Esophagus muscularis mucosa (tissue), 4 donors: Measurements from ENCODE around the gene UGT1A7. TPM values are rescaled to one million over a fixed set of nuclear protein-coding genes. Genes with fewer than 3 reads are reported as not detected.
"Not testable (repeated sequence)": the region's sequence is repeated elsewhere in the genome, so short reads cannot be mapped to it uniquely, and the experiment has no call there.

Experiments
- DNase-seq: peaks from one replicate; pipeline ENCODE4 v3.0.0-alpha.2; 2017; ENCODE audit errors: extremely low spot score
- H3K27ac ChIP-seq, 4 donors: fragments of 200-600 bp; sonication (generic); replicated peaks in 1 of 4; 1 replicate in 3 of 4; 2 replicates in 1 of 4; pipeline ENCODE4 v1.5.1; 2016 to 2019; ENCODE audit warnings: mild to moderate bottlenecking in 1 of 4
- H3K27me3 ChIP-seq, 4 donors: fragments of 200-600 bp; sonication (generic); one replicate each; pipeline versions ENCODE4 v1.5.1 to v1.6.0; 2016 to 2019
- H3K36me3 ChIP-seq, 4 donors: fragments of 200-600 bp; sonication (generic); one replicate each; pipeline ENCODE4 v1.5.1; 2016 to 2019
- H3K4me1 ChIP-seq, 4 donors: fragments of 200-600 bp; sonication (generic); one replicate each; pipeline ENCODE4 v1.5.1; 2016 to 2019
- H3K4me3 ChIP-seq, 4 donors: fragments of 200-600 bp; sonication (generic); 1 replicate in 2 of 4; 2 replicates in 2 of 4; pipeline ENCODE4 v1.5.1; 2016 to 2019; ENCODE audit warnings: mild to moderate bottlenecking in 4 of 4, moderate library complexity in 1 of 4
- H3K9me3 ChIP-seq, 4 donors: fragments of 200-600 bp; sonication (generic); 1 replicate in 3 of 4; 2 replicates in 1 of 4; pipeline ENCODE4 v1.5.1; 2016 to 2019
- CTCF ChIP-seq, 3 experiments: fragments of 200-600 bp in 2 of 3; fragments of 450-650 bp in 1 of 3; sonication (generic) in 2 of 3; IDR thresholded peaks; one replicate each; pipeline ENCODE4 v1.5.1; 2017 to 2019; ENCODE audit warnings: antibody characterized with exemption in 3 of 3, mild to moderate bottlenecking in 2 of 3, moderate library complexity in 1 of 3
- EP300 ChIP-seq: sonication (generic); formaldehyde crosslinking; IDR thresholded peaks from one replicate; pipeline ENCODE4 v1.6.1; 2017; ENCODE audit warnings: antibody characterized with exemption
- POLR2A ChIP-seq: fragments of 450-650 bp; IDR thresholded peaks from one replicate; pipeline ENCODE4 v1.6.1; 2017; ENCODE audit warnings: antibody characterized with exemption, moderate library complexity, mild to moderate bottlenecking, low read depth
- POLR2AphosphoS5 ChIP-seq, 2 donors: sonication (generic); formaldehyde crosslinking; IDR thresholded peaks; one replicate each; pipeline ENCODE4 v1.6.1; 2017; ENCODE audit warnings: antibody characterized with exemption in 2 of 2
- WGBS: methylation state at CpG from one replicate; pipeline ENCODE4 v1.1.5; 2018; 5-methylcytosine and 5-hydroxymethylcytosine counted together
- intact Hi-C: fragments of 100-400 bp; cut with DNase I; formaldehyde crosslinking; loops from one replicate; pipeline ENCODE4 v1.15.1; 2023
- total RNA-seq, 4 donors: library from RNA; depleted of rRNA; stranded (reverse); fragments of >200 nt; gene quantifications; one replicate each; pipeline versions ENCODE4 v1.1.0 to v1.2.1, GENCODE V29; 2016

Gene UGT1A7
- under 1 TPM in 1 of 4 donors, not detected in 3; 0.42 TPM for total RNA-seq

- no peak for TF ChIP-seq CTCF (IDR thresholded peaks at IDR 0.05)
- TF ChIP-seq POLR2A = no peak
- TF ChIP-seq EP300 = no peak
- no peak for TF ChIP-seq POLR2AphosphoS5 (IDR thresholded peaks at IDR 0.05)
These were observed at the start of gene UGT1A7 for GRCh38 chr2:233681521-233682099. TSS of gene UGT1A7 (plus strand) at chr2:233681901. CDS start at chr2:233681938, 37 bp downstream.

GRCh38 chr2:233636306-233636705 is 45.4 kb upstream of the UGT1A7 start, which contains the start of gene UGT1A10:
TSS of gene UGT1A10 (plus strand) at chr2:233636448. CDS start at chr2:233636523, 75 bp downstream.
- H3K36me3 ChIP-seq, intact Hi-C loops, H3K9me3 ChIP-seq, H3K4me3 ChIP-seq, H3K27me3 ChIP-seq, DNase-seq, H3K27ac ChIP-seq, H3K4me1 ChIP-seq: not testable (repeated sequence)
- WGBS = 79% methylated on average over 8 of the region's 10 CpGs

More at GRCh38 chr2:233681521-233682099, at the start of gene UGT1A7:
- intact Hi-C loops = no loop called here
- H3K27ac ChIP-seq = no peak within 1 kb of the TSS
- no peak within 1 kb of the TSS for H3K4me3 ChIP-seq
- no peaks in the 10 kb centered on the region for H3K9me3 ChIP-seq
- no peaks in the 10 kb centered on the region for H3K36me3 ChIP-seq
- 79% methylated on average over 5 of the region's 5 CpGs for WGBS
- no peaks in the 10 kb centered on the region for H3K4me1 ChIP-seq
- H3K27me3 ChIP-seq = no peaks in the 10 kb centered on the region
- DNase-seq = no peak

GRCh38 chr2:233638836-233639235 is 42.9 kb upstream of the UGT1A7 start:
- TF ChIP-seq CTCF (IDR thresholded peaks at IDR 0.05) (no peak), POLR2AphosphoS5 (IDR thresholded peaks at IDR 0.05) (no peak), EP300 (no peak), POLR2A (no peak)
- Histone ChIP-seq H3K4me3 (no peak overlapping the region), H3K9me3 (peaks cover 0 to 15% (median 0%) of the 10 kb centered on the region in 4 donors), H3K4me1 (no peaks in the 10 kb centered on the region), H3K36me3 (no peaks in the 10 kb centered on the region), H3K27ac (no peak overlapping the region), H3K27me3 (no peaks in the 10 kb centered on the region)
- 65% methylated on average over 5 of the region's 5 CpGs for WGBS
- intact Hi-C loops = no loop called here
- DNase-seq = no peak

- intact Hi-C loops = no loop called here
- TF ChIP-seq EP300 = no peak
- no peak for TF ChIP-seq POLR2AphosphoS5 (IDR thresholded peaks at IDR 0.05)
- no peak for TF ChIP-seq POLR2A
- no peak for TF ChIP-seq CTCF (IDR thresholded peaks at IDR 0.05)
- H3K27me3 ChIP-seq = no peaks in the 10 kb centered on the region
- no peak overlapping the region for H3K4me3 ChIP-seq
- no peak overlapping the region for H3K27ac ChIP-seq
- peaks cover 0 to 15% (median 0%) of the 10 kb centered on the region in 4 donors for H3K9me3 ChIP-seq
- no peak for DNase-seq
- no peaks in the 10 kb centered on the region for H3K4me1 ChIP-seq
- no peaks in the 10 kb centered on the region for H3K36me3 ChIP-seq
These were observed 41.8 kb upstream of the UGT1A7 start for GRCh38 chr2:233639860-233640259.

GRCh38 chr2:233643128-233643527 is 38.6 kb upstream of the UGT1A7 start:
- intact Hi-C loops = no loop called here
- H3K4me1 ChIP-seq = no peaks in the 10 kb centered on the region
- H3K4me3 ChIP-seq = no peak overlapping the region
- no peaks in the 10 kb centered on the region for H3K36me3 ChIP-seq
- TF ChIP-seq CTCF (IDR thresholded peaks at IDR 0.05) = no peak
- no peak for TF ChIP-seq POLR2A
- no peak for TF ChIP-seq EP300
- no peak for TF ChIP-seq POLR2AphosphoS5 (IDR thresholded peaks at IDR 0.05)
- no peak overlapping the region for H3K27ac ChIP-seq
- no peak for DNase-seq
- WGBS = 80% methylated on average over 1 of the region's 1 CpG
- H3K9me3 ChIP-seq = peaks cover 0 to 15% (median 0%) of the 10 kb centered on the region in 4 donors
- H3K27me3 ChIP-seq = no peaks in the 10 kb centered on the region

GRCh38 chr2:233646033-233646432 is 35.7 kb upstream of the UGT1A7 start:
- intact Hi-C loops, H3K27ac ChIP-seq, H3K4me3 ChIP-seq, H3K27me3 ChIP-seq, H3K36me3 ChIP-seq, H3K4me1 ChIP-seq, DNase-seq: not testable (repeated sequence)
- peaks cover 0 to 15% (median 0%) of the 10 kb centered on the region in 4 donors for H3K9me3 ChIP-seq
- 79% methylated on average over 3 of the region's 3 CpGs for WGBS
